ENCODE measurements around the gene MITF. TPM values are rescaled to one million over a fixed set of nuclear protein-coding genes. Genes with fewer than 3 reads are reported as not detected.

Gene MITF
- total and polyA plus RNA-seq, 7 donors, result 11.8 to 98.1 (median 49.9) TPM

DNA sequence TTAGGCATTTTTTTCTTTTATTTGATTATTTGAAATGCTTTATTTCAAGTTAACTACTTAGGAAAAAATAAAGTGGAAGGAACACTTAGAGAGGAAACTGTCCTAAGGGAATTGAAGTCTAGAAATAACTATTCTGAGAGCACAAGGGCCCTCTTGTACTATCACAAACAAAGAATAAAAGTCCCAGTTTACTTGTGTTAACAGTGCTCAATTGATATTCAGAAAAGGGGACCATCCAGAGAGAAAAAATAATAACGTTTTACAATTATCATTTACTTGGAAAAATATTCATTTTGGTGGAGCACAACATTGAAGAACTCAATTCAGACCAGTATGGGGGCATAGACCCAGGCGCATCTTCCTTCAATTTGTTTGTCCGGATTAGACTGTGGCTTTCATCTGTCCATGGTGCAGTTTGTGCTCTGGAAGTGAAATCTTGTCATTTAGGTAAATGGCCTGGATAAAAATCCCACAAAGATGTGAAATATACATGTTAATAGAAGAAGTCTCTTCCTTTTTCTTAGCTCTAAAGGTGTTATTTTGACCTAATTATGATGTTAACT is 205.7 kb downstream of the MITF start:
- intact Hi-C loops (cut with DNase I), result loop anchor here in 1 of 2 donors (5.0 kb wide), 1 partner anchor 253 kb away; no protein-coding TSS in a partner anchor
- TF ChIP-seq, protein P1, sequence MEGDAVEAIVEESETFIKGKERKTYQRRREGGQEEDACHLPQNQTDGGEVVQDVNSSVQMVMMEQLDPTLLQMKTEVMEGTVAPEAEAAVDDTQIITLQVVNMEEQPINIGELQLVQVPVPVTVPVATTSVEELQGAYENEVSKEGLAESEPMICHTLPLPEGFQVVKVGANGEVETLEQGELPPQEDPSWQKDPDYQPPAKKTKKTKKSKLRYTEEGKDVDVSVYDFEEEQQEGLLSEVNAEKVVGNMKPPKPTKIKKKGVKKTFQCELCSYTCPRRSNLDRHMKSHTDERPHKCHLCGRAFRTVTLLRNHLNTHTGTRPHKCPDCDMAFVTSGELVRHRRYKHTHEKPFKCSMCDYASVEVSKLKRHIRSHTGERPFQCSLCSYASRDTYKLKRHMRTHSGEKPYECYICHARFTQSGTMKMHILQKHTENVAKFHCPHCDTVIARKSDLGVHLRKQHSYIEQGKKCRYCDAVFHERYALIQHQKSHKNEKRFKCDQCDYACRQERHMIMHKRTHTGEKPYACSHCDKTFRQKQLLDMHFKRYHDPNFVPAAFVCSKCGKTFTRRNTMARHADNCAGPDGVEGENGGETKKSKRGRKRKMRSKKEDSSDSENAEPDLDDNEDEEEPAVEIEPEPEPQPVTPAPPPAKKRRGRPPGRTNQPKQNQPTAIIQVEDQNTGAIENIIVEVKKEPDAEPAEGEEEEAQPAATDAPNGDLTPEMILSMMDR (IDR thresholded peaks at IDR 0.05), result no peak
- Histone ChIP-seq H3K36me3 (ENCODE audit: insufficient read depth in 1 of 2, low read depth in 1 of 2) (peaks cover 2 to 40% of the 10 kb centered on the region in 2 donors), H3K27me3 (ENCODE audit: insufficient read depth in 3 of 3, low read length in 2 of 3) (no peaks in the 10 kb centered on the region), H3K9me3 (no peaks in the 10 kb centered on the region), H3K4me1 (no peaks in the 10 kb centered on the region), H3K27ac (no peak overlapping the region), H3K4me3 (no peak overlapping the region)
- no peak for DNase-seq
- 72 to 78% (median 75%) methylated on average over 3 of the region's 3 CpGs for WGBS, 3 donors
- no peak for ATAC-seq

DNA sequence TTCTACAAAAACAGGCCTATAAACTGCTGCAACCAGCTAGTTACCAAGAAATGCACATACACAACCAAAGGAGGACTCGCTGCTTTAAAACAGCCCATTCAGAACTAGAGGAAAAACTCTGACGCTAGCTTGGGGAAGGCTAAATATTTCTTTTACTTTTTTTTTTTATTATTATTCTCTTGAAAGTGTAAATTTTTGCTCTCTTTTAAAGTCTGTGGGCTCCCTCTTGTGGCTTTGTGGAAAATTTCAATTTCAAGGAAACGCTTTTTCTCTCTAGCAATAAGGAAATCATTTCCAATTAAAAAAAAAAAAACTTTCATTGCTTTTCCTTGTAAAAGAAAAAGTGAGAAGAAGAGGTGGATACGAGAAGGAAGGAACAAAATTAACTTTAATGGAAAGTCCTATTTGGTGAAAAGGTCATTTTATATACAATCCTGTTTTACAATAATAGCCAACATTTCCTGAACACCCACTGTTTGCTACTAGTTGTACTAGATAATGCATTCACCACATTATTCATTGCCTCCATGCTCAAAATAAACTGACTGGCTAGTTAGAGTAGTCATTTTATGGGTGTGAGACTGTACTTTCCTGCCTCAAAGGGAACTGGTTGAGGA is 209.1 kb downstream of the MITF start:
- Histone ChIP-seq H3K9me3 (no peaks in the 10 kb centered on the region), H3K27me3 (ENCODE audit: insufficient read depth in 3 of 3, low read length in 2 of 3) (no peaks in the 10 kb centered on the region), H3K27ac (no peak overlapping the region), H3K4me3 (no peak overlapping the region), H3K4me1 (no peaks in the 10 kb centered on the region), H3K36me3 (ENCODE audit: insufficient read depth in 1 of 2, low read depth in 1 of 2) (peaks cover 2 to 62% of the 10 kb centered on the region in 2 donors)
- intact Hi-C loops (cut with DNase I), result loop anchor here in 1 of 2 donors (5.0 kb wide), 1 partner anchor 256 kb away; no protein-coding TSS in a partner anchor
- WGBS, 3 donors, result 32 to 43% (median 33%) methylated on average over 4 of the region's 4 CpGs
- TF ChIP-seq, protein P1 (IDR thresholded peaks at IDR 0.05), result peak; percentile 61
- ATAC-seq, result peak in 1 of 4 donors; percentile 58
- DNase-seq, result no peak

DNA sequence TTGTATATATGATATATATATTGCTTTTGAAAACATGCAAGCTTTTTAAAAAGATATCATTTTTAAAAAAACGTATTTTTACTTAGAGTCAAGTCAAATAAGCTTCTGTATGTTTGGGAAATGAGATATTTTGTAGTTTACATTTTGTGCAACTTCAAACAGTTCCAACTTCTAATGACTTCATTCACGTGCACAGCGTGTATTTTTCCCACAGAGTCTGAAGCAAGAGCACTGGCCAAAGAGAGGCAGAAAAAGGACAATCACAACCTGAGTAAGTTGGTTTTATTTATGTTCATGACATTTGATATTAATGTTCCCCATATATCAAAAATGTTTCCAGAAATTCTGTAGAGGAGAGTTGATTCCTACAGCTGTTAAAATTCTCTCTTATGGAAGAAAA is 212.4 kb downstream of the MITF start:
- TF ChIP-seq, protein P1 (IDR thresholded peaks at IDR 0.05), result no peak
- H3K36me3 ChIP-seq (ENCODE audit: insufficient read depth in 1 of 2, low read depth in 1 of 2), result peaks cover 2 to 54% of the 10 kb centered on the region in 2 donors
- H3K27ac ChIP-seq, result no peak overlapping the region
- no peak for DNase-seq
- no peaks in the 10 kb centered on the region for H3K4me1 ChIP-seq
- H3K4me3 ChIP-seq, result no peak overlapping the region
- ATAC-seq, result no peak
- H3K9me3 ChIP-seq, result no peaks in the 10 kb centered on the region
- H3K27me3 ChIP-seq (ENCODE audit: insufficient read depth in 3 of 3, low read length in 2 of 3), result no peaks in the 10 kb centered on the region
- intact Hi-C loops (cut with DNase I), result no loop called here
- WGBS, 3 donors, result 83 to 89% (median 88%) methylated on average over 3 of the region's 3 CpGs

DNA sequence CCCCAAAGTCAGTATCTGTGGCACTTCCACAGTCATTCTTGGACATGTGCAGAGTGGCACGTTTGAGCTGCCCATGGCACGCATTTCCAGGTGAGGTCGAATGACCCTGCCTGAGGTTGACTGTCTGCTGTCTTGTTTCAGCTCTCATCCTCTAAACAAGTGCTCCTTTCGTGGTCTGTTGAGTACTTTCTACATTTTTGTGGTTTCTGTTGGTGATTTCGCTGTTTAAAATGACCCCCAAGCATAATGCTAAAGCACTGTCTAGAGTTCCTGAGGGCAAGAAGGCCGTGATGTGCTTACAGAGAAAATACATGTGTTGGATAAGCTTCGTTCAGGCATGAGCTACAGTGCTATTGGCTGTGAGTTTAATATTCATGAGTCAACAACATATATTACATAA is 220.3 kb downstream of the MITF start:
- Histone ChIP-seq H3K4me1 (no peaks in the 10 kb centered on the region), H3K4me3 (no peak overlapping the region), H3K27me3 (ENCODE audit: insufficient read depth in 3 of 3, low read length in 2 of 3) (no peaks in the 10 kb centered on the region), H3K9me3 (no peaks in the 10 kb centered on the region), H3K36me3 (ENCODE audit: insufficient read depth in 1 of 2, low read depth in 1 of 2) (peaks cover 4 to 69% of the 10 kb centered on the region in 2 donors), H3K27ac (no peak overlapping the region)
- intact Hi-C loops (cut with DNase I), result no loop called here
- 86 to 90% (median 89%) methylated on average over 7 of the region's 7 CpGs for WGBS, 3 donors
- TF ChIP-seq, protein P1 (IDR thresholded peaks at IDR 0.05), result no peak
- ATAC-seq (no peak), DNase-seq (no peak)

Measured in psoas muscle (tissue), 8 donors.